Sigmoid colon (tissue), 4 donors: ENCODE results near the gene MAPT.

ENCODE experiments used
- CTCF ChIP-seq, 4 experiments: fragments of 450-650 bp in 3 of 4; fragments of 200-600 bp in 1 of 4; IDR thresholded peaks; one replicate each; pipeline ENCODE4 v1.5.1; 2016 to 2019; ENCODE audit warnings: antibody characterized with exemption in 4 of 4, mild to moderate bottlenecking in 3 of 4, moderate library complexity in 2 of 4
- EP300 ChIP-seq, 4 donors: sonication (generic); formaldehyde crosslinking; IDR thresholded peaks; one replicate each; pipeline ENCODE4 v1.6.1; 2017; ENCODE audit warnings: antibody characterized with exemption in 4 of 4
- POLR2A ChIP-seq, 2 donors: fragments of 450-650 bp; IDR thresholded peaks; one replicate each; pipeline ENCODE4 v1.6.1; 2016; ENCODE audit warnings: antibody characterized with exemption in 2 of 2, mild to moderate bottlenecking in 2 of 2, moderate library complexity in 2 of 2
- POLR2AphosphoS5 ChIP-seq, 4 donors: sonication (generic); formaldehyde crosslinking; IDR thresholded peaks; one replicate each; pipeline ENCODE4 v1.6.1; 2017; ENCODE audit warnings: antibody characterized with exemption in 4 of 4

GRCh38 chr17:45873728-45874127 is 20.6 kb upstream of the MAPT start:
- TF ChIP-seq POLR2AphosphoS5 (IDR thresholded peaks at IDR 0.05) (no peak), POLR2A (IDR thresholded peaks at IDR 0.05) (no peak), EP300 (IDR thresholded peaks at IDR 0.05) (no peak), CTCF (IDR thresholded peaks at IDR 0.05) (no peak)
